Fibroblast of lung (primary cell): ENCODE data around the gene RHBDD3. TPM values are rescaled to one million over a fixed set of nuclear protein-coding genes. Genes with fewer than 3 reads are reported as not detected.

Source experiments
- DNase-seq, 2 donors: peaks; one replicate each; pipeline versions ENCODE4 v3.0.0 to v3.0.0-alpha.2; 2010; ENCODE audit warnings: low read depth in 2 of 2
- H2AFZ ChIP-seq: 2 replicates; pipeline ENCODE4 v1.5.1; 2012; ENCODE audit warnings: low read length, control low read depth, inconsistent platforms
- H3K27ac ChIP-seq: 2 replicates; pipeline ENCODE4 v1.5.1; 2011; ENCODE audit warnings: low read length, control low read depth; ENCODE audit not compliant: insufficient read depth
- H3K27me3 ChIP-seq: 2 replicates; pipeline ENCODE4 v1.5.1; 2011; ENCODE audit warnings: mild to moderate bottlenecking, low read length; ENCODE audit not compliant: control insufficient read depth, insufficient read depth
- H3K36me3 ChIP-seq: 2 replicates; pipeline ENCODE4 v1.5.1; 2011; ENCODE audit warnings: low read length; ENCODE audit not compliant: control insufficient read depth, insufficient read depth
- H3K4me1 ChIP-seq: 2 replicates; pipeline ENCODE4 v1.5.1; 2011; ENCODE audit warnings: low read length; ENCODE audit not compliant: control insufficient read depth, insufficient read depth; ENCODE audit errors: extremely low read depth
- H3K4me2 ChIP-seq: 2 replicates; pipeline ENCODE4 v1.5.1; 2011; ENCODE audit warnings: low read length, control low read depth; ENCODE audit not compliant: insufficient read depth; ENCODE audit errors: extremely low read depth
- H3K4me3 ChIP-seq, 4 experiments: fragments of 200-600 bp in 1 of 4; sonication (generic) in 1 of 4; replicated peaks in 1 of 4; 2 replicates each; pipeline ENCODE4 v1.5.1; 2011 to 2016; ENCODE audit warnings: low read length in 4 of 4, low read depth in 3 of 4, mild to moderate bottlenecking in 3 of 4, control low read depth in 2 of 4, inconsistent platforms in 1 of 4, mixed read lengths in 1 of 4; ENCODE audit not compliant: insufficient read depth in 1 of 4; ENCODE audit errors: control extremely low read depth in 1 of 4
- H3K79me2 ChIP-seq: 2 replicates; pipeline ENCODE4 v1.5.1; 2012; ENCODE audit warnings: mild to moderate bottlenecking, low read length, inconsistent platforms; ENCODE audit not compliant: control insufficient read depth, insufficient read depth
- H3K9ac ChIP-seq: 2 replicates; pipeline ENCODE4 v1.5.1; 2011; ENCODE audit warnings: mild to moderate bottlenecking, low read length, control low read depth; ENCODE audit not compliant: insufficient read depth
- H3K9me3 ChIP-seq: 2 replicates; pipeline ENCODE4 v1.5.1; 2012; ENCODE audit warnings: low read depth, low read length; ENCODE audit not compliant: control insufficient read depth, insufficient read depth
- H4K20me1 ChIP-seq: 2 replicates; pipeline ENCODE4 v1.5.1; 2011; ENCODE audit warnings: low read length; ENCODE audit not compliant: control insufficient read depth, insufficient read depth; ENCODE audit errors: extremely low read depth
- EZH2 ChIP-seq: IDR thresholded peaks from 2 replicates; pipeline ENCODE4 v1.5.1; 2012; ENCODE audit warnings: low read length, control low read depth, mild to moderate bottlenecking; ENCODE audit errors: missing control alignments
- polyA plus RNA-seq, 2 donors: library from polyadenylated mRNA; depleted of rRNA in 1 of 2; stranded (reverse) in 1 of 2; unstranded in 1 of 2; fragments of >200 nt; gene quantifications; 2 replicates each; pipeline ENCODE4 v1.2.1, GENCODE V29; 2011 to 2012; ENCODE audit warnings: missing spikeins in 1 of 2
- total RNA-seq: library from RNA; depleted of rRNA; stranded (reverse); fragments of >200 nt; gene quantifications from 2 replicates; pipeline ENCODE4 v1.2.1, GENCODE V29; 2014
- TF ChIP-seq, protein P1 (sequence below), 2 donors: IDR thresholded peaks in 1 of 2; conservative IDR thresholded peaks in 1 of 2; 1 replicate in 1 of 2; 2 replicates in 1 of 2; pipeline ENCODE4 v1.5.1; 2011 to 2012; ENCODE audit warnings: low read length in 2 of 2, control low read depth in 1 of 2, inconsistent platforms in 1 of 2, low read depth in 1 of 2, mild to moderate bottlenecking in 1 of 2

Gene RHBDD3
- total and polyA plus RNA-seq, 2 donors (not counting 1 experiment from before 2014, with no cell fraction given): 7.2 to 20.6 TPM

DNA sequence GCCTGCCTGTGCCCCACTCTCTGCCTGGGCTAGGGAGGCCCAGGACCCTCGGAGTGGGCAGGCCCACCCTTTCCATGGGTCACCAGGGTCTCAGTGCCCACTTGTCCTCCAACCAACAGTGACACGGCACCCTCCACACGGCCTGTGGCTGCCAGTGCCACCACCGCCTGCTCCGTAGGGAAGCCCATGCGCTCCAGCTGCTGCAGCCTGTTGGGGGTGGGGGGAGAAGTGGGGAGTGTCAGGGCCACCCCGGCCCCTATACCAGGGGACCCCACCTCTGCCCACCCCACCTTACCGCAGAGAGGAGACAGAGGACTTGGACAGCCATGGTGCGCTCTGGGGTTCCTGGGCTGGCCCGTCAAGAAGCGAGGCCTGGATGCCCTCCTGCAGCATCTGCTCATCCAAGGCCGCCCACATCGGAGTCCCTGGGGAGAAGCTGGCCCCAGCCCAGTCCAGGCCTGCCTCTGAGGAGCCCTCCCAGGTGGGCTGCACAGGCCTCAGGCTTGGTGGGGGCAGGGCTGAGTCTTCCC is 7.7 kb downstream of the RHBDD3 start:
- no peak overlapping the region for H3K9ac ChIP-seq
- H3K4me2 ChIP-seq: no peak overlapping the region
- no peak overlapping the region for H2AFZ ChIP-seq
- H3K36me3 ChIP-seq: peaks cover 6% of the 10 kb centered on the region
- no peak for DNase-seq
- TF ChIP-seq, protein P1, sequence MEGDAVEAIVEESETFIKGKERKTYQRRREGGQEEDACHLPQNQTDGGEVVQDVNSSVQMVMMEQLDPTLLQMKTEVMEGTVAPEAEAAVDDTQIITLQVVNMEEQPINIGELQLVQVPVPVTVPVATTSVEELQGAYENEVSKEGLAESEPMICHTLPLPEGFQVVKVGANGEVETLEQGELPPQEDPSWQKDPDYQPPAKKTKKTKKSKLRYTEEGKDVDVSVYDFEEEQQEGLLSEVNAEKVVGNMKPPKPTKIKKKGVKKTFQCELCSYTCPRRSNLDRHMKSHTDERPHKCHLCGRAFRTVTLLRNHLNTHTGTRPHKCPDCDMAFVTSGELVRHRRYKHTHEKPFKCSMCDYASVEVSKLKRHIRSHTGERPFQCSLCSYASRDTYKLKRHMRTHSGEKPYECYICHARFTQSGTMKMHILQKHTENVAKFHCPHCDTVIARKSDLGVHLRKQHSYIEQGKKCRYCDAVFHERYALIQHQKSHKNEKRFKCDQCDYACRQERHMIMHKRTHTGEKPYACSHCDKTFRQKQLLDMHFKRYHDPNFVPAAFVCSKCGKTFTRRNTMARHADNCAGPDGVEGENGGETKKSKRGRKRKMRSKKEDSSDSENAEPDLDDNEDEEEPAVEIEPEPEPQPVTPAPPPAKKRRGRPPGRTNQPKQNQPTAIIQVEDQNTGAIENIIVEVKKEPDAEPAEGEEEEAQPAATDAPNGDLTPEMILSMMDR (conservative IDR thresholded peaks at IDR 0.05 in 1 of 2, IDR thresholded peaks at IDR 0.05 in 1 of 2; ENCODE audit: low read depth in 1 of 2, low read length in 2 of 2): no peak
- TF ChIP-seq EZH2: no peak
- H4K20me1 ChIP-seq: no peaks in the 10 kb centered on the region
- H3K4me1 ChIP-seq: no peaks in the 10 kb centered on the region
- H3K79me2 ChIP-seq: no peaks in the 10 kb centered on the region
- H3K9me3 ChIP-seq: no peaks in the 10 kb centered on the region
- no peak overlapping the region for H3K4me3 ChIP-seq
- H3K27ac ChIP-seq: no peak overlapping the region
- no peaks in the 10 kb centered on the region for H3K27me3 ChIP-seq

DNA sequence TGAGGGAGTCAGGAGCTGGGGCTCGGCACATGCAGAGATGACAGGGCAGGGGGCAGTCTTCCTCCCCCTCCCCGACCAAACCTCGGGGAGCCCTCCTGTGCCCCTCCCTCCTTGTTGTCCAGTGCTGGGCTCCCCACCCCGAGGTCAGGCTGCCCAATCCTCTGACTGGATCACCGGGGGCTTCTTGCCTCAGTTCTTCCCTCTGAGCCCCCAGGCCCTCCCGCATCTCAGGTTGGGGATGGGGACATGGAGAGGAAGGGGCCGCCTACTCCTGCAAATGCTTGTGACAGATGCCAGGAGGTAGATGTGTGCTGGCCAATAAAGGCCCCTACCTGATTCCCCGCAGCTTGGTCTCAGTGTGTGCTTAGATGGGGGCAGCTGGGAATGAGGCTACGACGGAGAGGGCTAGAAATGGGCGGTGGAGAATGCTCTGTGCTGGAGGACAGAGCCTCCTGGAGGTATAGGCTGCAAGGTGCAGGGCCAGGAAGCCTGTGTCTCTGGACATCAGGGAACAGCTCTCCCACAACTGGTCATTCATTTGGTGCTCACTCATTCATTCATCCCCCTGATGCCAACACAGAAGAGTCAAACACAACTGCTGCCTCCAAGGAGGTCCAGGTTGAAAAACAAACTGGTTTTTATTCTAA is 8.4 kb downstream of the RHBDD3 start:
- Histone ChIP-seq H3K27ac (no peak overlapping the region), H3K79me2 (no peaks in the 10 kb centered on the region), H2AFZ (no peak overlapping the region)

DNA sequence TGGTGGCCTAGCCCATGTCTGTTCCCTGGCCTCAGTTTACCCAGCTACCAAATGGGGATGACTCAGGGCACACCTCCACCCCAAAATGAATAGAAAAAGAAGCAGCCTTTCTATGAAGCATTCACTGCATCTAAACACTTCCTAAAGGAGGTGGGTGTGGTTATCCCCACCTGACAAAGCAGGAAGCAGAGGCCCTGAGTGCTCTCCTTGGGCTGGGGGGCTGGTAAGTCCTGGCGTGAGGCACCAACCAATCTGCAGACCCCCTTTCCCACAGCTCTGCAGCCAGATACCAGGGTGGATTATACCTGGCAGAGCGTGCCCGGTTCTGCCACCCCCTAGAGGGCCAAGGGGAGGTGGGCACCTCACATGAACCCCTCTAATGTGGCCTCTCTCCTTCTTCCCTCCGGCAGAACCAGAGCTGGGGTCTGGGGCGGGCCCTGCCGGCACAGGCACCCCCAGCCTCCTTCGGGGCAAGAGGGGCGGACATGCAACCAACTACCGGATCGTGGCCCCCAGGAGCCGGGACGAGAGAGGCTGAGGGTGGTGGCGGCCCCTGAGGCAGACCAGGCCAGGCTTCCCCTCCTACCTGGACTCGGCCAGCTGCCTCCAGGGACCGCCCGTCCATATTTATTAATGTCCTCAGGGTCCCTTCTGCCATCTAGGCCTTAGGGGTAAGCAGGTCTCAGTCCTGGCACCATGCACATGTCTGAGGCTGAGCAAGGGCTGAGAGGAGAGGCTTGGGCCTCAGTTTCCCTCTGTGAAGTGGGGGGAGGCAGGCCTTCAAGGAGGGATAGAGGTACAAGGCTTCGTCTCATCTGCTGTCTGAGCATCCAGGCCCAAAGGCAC is 9.2 kb downstream of the RHBDD3 start:
- no peaks in the 10 kb centered on the region for H3K36me3 ChIP-seq
- no peaks in the 10 kb centered on the region for H3K27me3 ChIP-seq
- H3K9me3 ChIP-seq: no peaks in the 10 kb centered on the region
- no peak for DNase-seq
- H3K27ac ChIP-seq: no peak overlapping the region
- no peak overlapping the region for H3K4me2 ChIP-seq
- no peak overlapping the region for H3K4me3 ChIP-seq
- H3K9ac ChIP-seq: no peak overlapping the region
- no peaks in the 10 kb centered on the region for H3K4me1 ChIP-seq
- no peak overlapping the region for H2AFZ ChIP-seq
- no peaks in the 10 kb centered on the region for H4K20me1 ChIP-seq
- H3K79me2 ChIP-seq: no peaks in the 10 kb centered on the region
- TF ChIP-seq, protein P1 (conservative IDR thresholded peaks at IDR 0.05 in 1 of 2, IDR thresholded peaks at IDR 0.05 in 1 of 2; ENCODE audit: low read depth in 1 of 2, low read length in 2 of 2): no peak
- no peak for TF ChIP-seq EZH2

More for the DNA sequence above, 8.4 kb downstream of the RHBDD3 start:
- Histone ChIP-seq H3K27me3 (no peaks in the 10 kb centered on the region), H3K4me1 (no peaks in the 10 kb centered on the region), H3K9me3 (no peaks in the 10 kb centered on the region), H3K4me3 (no peak overlapping the region), H4K20me1 (no peaks in the 10 kb centered on the region), H3K4me2 (no peak overlapping the region), H3K36me3 (peaks cover 5% of the 10 kb centered on the region), H3K9ac (no peak overlapping the region)
- DNase-seq: no peak
- TF ChIP-seq, protein P1 (conservative IDR thresholded peaks at IDR 0.05 in 1 of 2, IDR thresholded peaks at IDR 0.05 in 1 of 2; ENCODE audit: low read depth in 1 of 2, low read length in 2 of 2): no peak
